Left ventricle myocardium inferior (tissue), 1 donor: Measurements from ENCODE around the gene HOXA7. TPM values are rescaled to one million over a fixed set of nuclear protein-coding genes. Genes with fewer than 3 reads are reported as not detected.

ENCODE experiments used
- DNase-seq: peaks from one replicate; pipeline ENCODE4 v3.0.0-alpha.2; 2020
- H3K27ac ChIP-seq: fragments of 200-600 bp; replicated peaks from 2 replicates; pipeline ENCODE4 v1.8.0; 2021
- H3K27me3 ChIP-seq: fragments of 200-600 bp; 2 replicates; pipeline ENCODE4 v1.8.0; 2021; ENCODE audit warnings: low read depth
- H3K36me3 ChIP-seq: fragments of 200-600 bp; 2 replicates; pipeline ENCODE4 v1.8.0; 2021
- H3K4me1 ChIP-seq: fragments of 200-600 bp; 2 replicates; pipeline ENCODE4 v1.8.0; 2021
- H3K4me3 ChIP-seq: fragments of 200-600 bp; 2 replicates; pipeline ENCODE4 v1.8.0; 2021; ENCODE audit warnings: mild to moderate bottlenecking, moderate library complexity
- H3K9me3 ChIP-seq: fragments of 200-600 bp; replicated peaks from 2 replicates; pipeline ENCODE4 v1.8.0; 2021
- CTCF ChIP-seq: fragments of 200-600 bp; IDR thresholded peaks from 2 replicates; pipeline ENCODE4 v1.8.0; 2021; ENCODE audit warnings: antibody characterized with exemption, mild to moderate bottlenecking, borderline replicate concordance
- intact Hi-C: fragments of 100-400 bp; cut with micrococcal nuclease; formaldehyde crosslinking; loops from one replicate; pipeline ENCODE4 v1.11.0; 2022
- total RNA-seq: library from RNA; stranded (reverse); fragmentation: NEBNext Ultra II Directional; extraction: Animal tissue kit (Norgen Biotek cat#: 25700); gene quantifications from one replicate; pipeline ENCODE4 v1.2.1, GENCODE V29; 2021
- donor health status: DM: no; HTN: yes; CAD: no; lungs with severe emphysema.

The HOXA7 gene
- total RNA-seq, 1 donor from 2014 or later: 0.36 TPM

- peaks cover 10% of the 10 kb centered on the region for H3K4me1 ChIP-seq
- H3K4me3 ChIP-seq: no peak overlapping the region
- no peak for DNase-seq
- intact Hi-C loops: no loop called here
- H3K9me3 ChIP-seq: no peaks in the 10 kb centered on the region
- no peak for TF ChIP-seq CTCF
- H3K27ac ChIP-seq: no peak overlapping the region
- H3K36me3 ChIP-seq: no peaks in the 10 kb centered on the region
- peaks cover 100% of the 10 kb centered on the region for H3K27me3 ChIP-seq
These were observed 29.7 kb downstream of the HOXA7 start for GRCh38 chr7:27126596-27127327.

- no peak for TF ChIP-seq CTCF
- H3K4me1 ChIP-seq: peaks cover 6% of the 10 kb centered on the region
- peaks cover 98% of the 10 kb centered on the region for H3K27me3 ChIP-seq
- H3K27ac ChIP-seq: no peak overlapping the region
- intact Hi-C loops: no loop called here
- H3K4me3 ChIP-seq: no peak overlapping the region
- no peak for DNase-seq
- H3K9me3 ChIP-seq: no peaks in the 10 kb centered on the region
- H3K36me3 ChIP-seq: no peaks in the 10 kb centered on the region
These were observed 30.5 kb downstream of the HOXA7 start for GRCh38 chr7:27125986-27126394.

- H3K36me3 ChIP-seq: no peaks in the 10 kb centered on the region
- no peaks in the 10 kb centered on the region for H3K9me3 ChIP-seq
- intact Hi-C loops: no loop called here
- H3K27ac ChIP-seq: no peak overlapping the region
- no peak for DNase-seq
- H3K27me3 ChIP-seq: peaks cover 98% of the 10 kb centered on the region
- no peak for TF ChIP-seq CTCF
- no peak overlapping the region for H3K4me3 ChIP-seq
- no peaks in the 10 kb centered on the region for H3K4me1 ChIP-seq
These were observed 31.4 kb downstream of the HOXA7 start for GRCh38 chr7:27124902-27125689.

- H3K9me3 ChIP-seq: no peaks in the 10 kb centered on the region
- no peak overlapping the region for H3K4me3 ChIP-seq
- peaks cover 98% of the 10 kb centered on the region for H3K27me3 ChIP-seq
- TF ChIP-seq CTCF: no peak
- no peak overlapping the region for H3K27ac ChIP-seq
- no peaks in the 10 kb centered on the region for H3K36me3 ChIP-seq
- no peaks in the 10 kb centered on the region for H3K4me1 ChIP-seq
- intact Hi-C loops: no loop called here
- no peak for DNase-seq
These were observed 32.2 kb downstream of the HOXA7 start for GRCh38 chr7:27124096-27124901.

GRCh38 chr7:27123477-27124053, 32.9 kb downstream of the HOXA7 start:
- H3K4me1 ChIP-seq: no peaks in the 10 kb centered on the region
- no peak overlapping the region for H3K4me3 ChIP-seq
- intact Hi-C loops: no loop called here
- no peak for DNase-seq
- H3K9me3 ChIP-seq: no peaks in the 10 kb centered on the region
- H3K36me3 ChIP-seq: no peaks in the 10 kb centered on the region
- no peak for TF ChIP-seq CTCF
- peaks cover 98% of the 10 kb centered on the region for H3K27me3 ChIP-seq
- no peak overlapping the region for H3K27ac ChIP-seq
